Measurements from ENCODE around the gene NCOA1. TPM values are rescaled to one million over a fixed set of nuclear protein-coding genes. Genes with fewer than 3 reads are reported as not detected.
"Not testable (repeated sequence)": the region's sequence is repeated elsewhere in the genome, so short reads cannot be mapped to it uniquely, and the experiment has no call there.

The NCOA1 gene
- total and polyA plus RNA-seq, 7 experiments from 2014 or later: 13.2 to 72.8 (median 43.0) TPM

- no peak overlapping the region for H3K27ac Mint-ChIP-seq
- Histone ChIP-seq H3K27me3 (ENCODE audit: control insufficient read depth in 2 of 2, insufficient read depth in 2 of 2, low read length in 2 of 2) (no peaks in the 10 kb centered on the region), H3K9me3 (ENCODE audit: control insufficient read depth in 2 of 3, low read length in 3 of 3) (no peaks in the 10 kb centered on the region), H3K27ac (ENCODE audit: low read depth, low read length) (no peak overlapping the region), H3K4me3 (ENCODE audit: low read length) (no peak overlapping the region), H3K4me1 (ENCODE audit: control insufficient read depth in 2 of 2, insufficient read depth in 2 of 2, low read length in 2 of 2) (peaks cover 0 to 6% of the 10 kb centered on the region in 2 donors), H3K36me3 (ENCODE audit: control insufficient read depth in 2 of 3, insufficient read depth in 3 of 3, low read length in 3 of 3) (no peaks in the 10 kb centered on the region)
- no peak for DNase-seq
- peaks cover 16 to 59% (median 40%) of the 10 kb centered on the region in 7 donors for H3K4me1 Mint-ChIP-seq
- peaks cover 17 to 65% (median 58%) of the 10 kb centered on the region in 5 donors for H3K36me3 Mint-ChIP-seq
- peak overlapping the region in 3 of 10 donors; percentile 2 to 37 (median 6) for H3K4me3 Mint-ChIP-seq
- intact Hi-C loops (cut with micrococcal nuclease): no loop called here
- no peak for ATAC-seq
- POLR2A ChIA-PET: no interaction called here
- CTCF ChIA-PET: interaction anchor here (0.6 kb wide), 1 partner anchor 84 kb away, joined by 3 read pairs; no protein-coding TSS in a partner anchor
- H3K27me3 Mint-ChIP-seq: no peaks in the 10 kb centered on the region
- peaks cover 5 to 77% (median 29%) of the 10 kb centered on the region in 11 donors for H3K9me3 Mint-ChIP-seq
These were observed 52.2 kb downstream of the NCOA1 start for GRCh38 chr2:24543252-24543651.

- H3K4me1 Mint-ChIP-seq: peaks cover 16 to 52% (median 32%) of the 10 kb centered on the region in 7 donors
- Histone ChIP-seq H3K9me3 (ENCODE audit: control insufficient read depth in 2 of 3, low read length in 3 of 3) (no peaks in the 10 kb centered on the region), H3K27ac (ENCODE audit: low read depth, low read length) (no peak overlapping the region), H3K27me3 (ENCODE audit: control insufficient read depth in 2 of 2, insufficient read depth in 2 of 2, low read length in 2 of 2) (no peaks in the 10 kb centered on the region), H3K4me1 (ENCODE audit: control insufficient read depth in 2 of 2, insufficient read depth in 2 of 2, low read length in 2 of 2) (peaks cover 0 to 6% of the 10 kb centered on the region in 2 donors), H3K4me3 (ENCODE audit: low read length) (no peak overlapping the region), H3K36me3 (ENCODE audit: control insufficient read depth in 2 of 3, insufficient read depth in 3 of 3, low read length in 3 of 3) (no peaks in the 10 kb centered on the region)
- H3K9me3 Mint-ChIP-seq: peaks cover 5 to 84% (median 29%) of the 10 kb centered on the region in 11 donors
- CTCF ChIA-PET: no interaction called here
- ATAC-seq (no peak), DNase-seq (no peak)
- H3K27me3 Mint-ChIP-seq: no peaks in the 10 kb centered on the region
- peaks cover 17 to 70% (median 64%) of the 10 kb centered on the region in 5 donors for H3K36me3 Mint-ChIP-seq
- intact Hi-C loops (cut with micrococcal nuclease): no loop called here
- peak overlapping the region in 1 of 9 donors; percentile 10 for H3K27ac Mint-ChIP-seq
- H3K4me3 Mint-ChIP-seq: peak overlapping the region in 1 of 10 donors; percentile 6
- POLR2A ChIA-PET: no interaction called here
These were observed 53.5 kb downstream of the NCOA1 start for GRCh38 chr2:24544456-24545115.

DNA sequence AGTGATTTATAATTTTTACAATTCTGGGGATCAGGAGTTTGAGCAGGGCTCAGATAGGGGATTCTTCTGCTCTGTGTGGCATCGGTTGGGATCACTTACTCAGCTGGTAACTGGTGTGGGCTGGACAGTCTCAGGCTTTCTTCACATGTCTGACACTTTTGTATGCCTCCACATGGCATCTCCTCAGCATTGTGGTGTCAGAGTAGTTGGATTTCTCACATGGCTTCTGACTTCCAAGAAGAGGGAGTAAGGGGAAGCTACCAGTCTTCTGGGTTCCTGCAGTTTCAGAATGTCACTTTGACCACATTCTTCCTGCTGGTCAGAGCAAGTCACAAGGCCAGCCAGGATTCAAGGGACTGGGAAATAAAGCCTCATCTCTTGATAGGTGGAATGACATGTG is 55.6 kb downstream of the NCOA1 start:
- H3K4me1 ChIP-seq (ENCODE audit: control insufficient read depth in 2 of 2, insufficient read depth in 2 of 2, low read length in 2 of 2): peaks cover 0 to 6% of the 10 kb centered on the region in 2 donors
- peaks cover 12 to 73% (median 26%) of the 10 kb centered on the region in 11 donors for H3K9me3 Mint-ChIP-seq
- peak overlapping the region in 1 of 9 donors; percentile 52 for H3K27ac Mint-ChIP-seq
- H3K27ac ChIP-seq (ENCODE audit: low read depth, low read length): no peak overlapping the region
- no peak for DNase-seq
- peaks cover 17 to 58% (median 43%) of the 10 kb centered on the region in 7 donors for H3K4me1 Mint-ChIP-seq
- peaks cover 0 to 5% (median 0%) of the 10 kb centered on the region in 3 experiments for H3K9me3 ChIP-seq (ENCODE audit: control insufficient read depth in 2 of 3, low read length in 3 of 3)
- peaks cover 18 to 63% (median 53%) of the 10 kb centered on the region in 5 donors for H3K36me3 Mint-ChIP-seq
- H3K27me3 Mint-ChIP-seq: no peaks in the 10 kb centered on the region
- H3K36me3 ChIP-seq (ENCODE audit: control insufficient read depth in 2 of 3, insufficient read depth in 3 of 3, low read length in 3 of 3): no peaks in the 10 kb centered on the region
- intact Hi-C loops (cut with micrococcal nuclease): no loop called here
- POLR2A ChIA-PET: no interaction called here
- ATAC-seq: no peak
- H3K4me3 ChIP-seq (ENCODE audit: low read length): no peak overlapping the region
- CTCF ChIA-PET: no interaction called here
- H3K4me3 Mint-ChIP-seq: no peak overlapping the region
- no peaks in the 10 kb centered on the region for H3K27me3 ChIP-seq (ENCODE audit: control insufficient read depth in 2 of 2, insufficient read depth in 2 of 2, low read length in 2 of 2)

DNA sequence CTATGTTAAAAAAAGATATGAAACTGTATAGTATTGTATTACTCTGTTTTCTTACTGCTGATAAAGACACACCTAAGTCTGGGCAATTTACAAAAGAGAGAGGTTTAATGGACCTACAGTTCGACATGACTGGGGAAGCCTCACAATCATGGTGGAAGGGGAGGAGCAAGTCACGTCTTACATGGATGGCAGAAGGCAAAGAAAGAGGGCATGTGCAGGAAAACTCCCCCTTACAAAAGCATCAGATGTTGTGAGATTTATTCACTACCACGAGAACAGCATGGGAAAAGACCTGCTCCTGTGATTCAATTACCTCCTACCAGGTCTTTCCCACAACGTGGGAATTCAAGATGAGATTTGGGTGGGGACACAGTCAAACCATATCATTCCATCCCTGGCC is 57.0 kb downstream of the NCOA1 start:
- CTCF ChIA-PET: interaction anchor here (0.6 kb wide), 1 partner anchor 29 kb away, joined by 6 read pairs; no protein-coding TSS in a partner anchor

GRCh38 chr2:24550301-24550700 is 59.2 kb downstream of the NCOA1 start:
- H3K27me3 ChIP-seq (ENCODE audit: control insufficient read depth in 2 of 2, insufficient read depth in 2 of 2, low read length in 2 of 2); ATAC-seq; H3K9me3 ChIP-seq (ENCODE audit: control insufficient read depth in 2 of 3, low read length in 3 of 3); H3K27me3 Mint-ChIP-seq; intact Hi-C loops (cut with micrococcal nuclease); H3K4me3 ChIP-seq (ENCODE audit: low read length); H3K4me1 ChIP-seq (ENCODE audit: control insufficient read depth in 2 of 2, insufficient read depth in 2 of 2, low read length in 2 of 2); CTCF ChIA-PET; H3K36me3 ChIP-seq (ENCODE audit: control insufficient read depth in 2 of 3, insufficient read depth in 3 of 3, low read length in 3 of 3); DNase-seq; H3K27ac ChIP-seq (ENCODE audit: low read depth, low read length): not testable (repeated sequence)
- Mint-ChIP-seq H3K36me3 (peaks cover 14 to 54% (median 47%) of the 10 kb centered on the region in 5 donors), H3K4me3 (peak overlapping the region in 2 of 10 donors; percentile 10 to 30), H3K4me1 (peaks cover 4 to 42% (median 30%) of the 10 kb centered on the region in 7 donors), H3K9me3 (peaks cover 6 to 49% (median 15%) of the 10 kb centered on the region in 11 donors), H3K27ac (peak overlapping the region in 2 of 9 donors; percentile 1 to 21)
- POLR2A ChIA-PET: interaction anchor here (0.7 kb wide), 1 partner anchor 498 kb away, joined by 3 read pairs; no protein-coding TSS in a partner anchor

More for the DNA sequence above, 57.0 kb downstream of the NCOA1 start:
- Histone ChIP-seq H3K4me3 (ENCODE audit: low read length) (no peak overlapping the region), H3K36me3 (ENCODE audit: control insufficient read depth in 2 of 3, insufficient read depth in 3 of 3, low read length in 3 of 3) (no peaks in the 10 kb centered on the region), H3K27ac (ENCODE audit: low read depth, low read length) (no peak overlapping the region), H3K9me3 (ENCODE audit: control insufficient read depth in 2 of 3, low read length in 3 of 3) (peaks cover 0 to 5% (median 0%) of the 10 kb centered on the region in 3 experiments), H3K27me3 (ENCODE audit: control insufficient read depth in 2 of 2, insufficient read depth in 2 of 2, low read length in 2 of 2) (no peaks in the 10 kb centered on the region), H3K4me1 (ENCODE audit: control insufficient read depth in 2 of 2, insufficient read depth in 2 of 2, low read length in 2 of 2) (peaks cover 0 to 6% of the 10 kb centered on the region in 2 donors)
- Mint-ChIP-seq H3K27ac (no peak overlapping the region), H3K27me3 (no peaks in the 10 kb centered on the region), H3K9me3 (peaks cover 12 to 62% (median 21%) of the 10 kb centered on the region in 11 donors), H3K4me3 (peak overlapping the region in 4 of 10 donors; percentile 0 to 21 (median 6)), H3K4me1 (peaks cover 19 to 60% (median 46%) of the 10 kb centered on the region in 7 donors), H3K36me3 (peaks cover 18 to 57% (median 41%) of the 10 kb centered on the region in 5 donors)
- DNase-seq (no peak), ATAC-seq (no peak)
- POLR2A ChIA-PET: no interaction called here
- intact Hi-C loops (cut with micrococcal nuclease): no loop called here

GRCh38 chr2:24551016-24551415 is 60.0 kb downstream of the NCOA1 start:
- Mint-ChIP-seq H3K4me1 (peaks cover 4 to 49% (median 29%) of the 10 kb centered on the region in 7 donors), H3K36me3 (peaks cover 16 to 61% (median 54%) of the 10 kb centered on the region in 5 donors), H3K9me3 (peaks cover 6 to 54% (median 15%) of the 10 kb centered on the region in 11 donors), H3K27ac (no peak overlapping the region), H3K4me3 (no peak overlapping the region), H3K27me3 (no peaks in the 10 kb centered on the region)
- Histone ChIP-seq H3K9me3 (ENCODE audit: control insufficient read depth in 2 of 3, low read length in 3 of 3) (peaks cover 0 to 5% (median 0%) of the 10 kb centered on the region in 3 experiments), H3K4me3 (ENCODE audit: low read length) (no peak overlapping the region), H3K4me1 (ENCODE audit: control insufficient read depth in 2 of 2, insufficient read depth in 2 of 2, low read length in 2 of 2) (no peaks in the 10 kb centered on the region), H3K27ac (ENCODE audit: low read depth, low read length) (no peak overlapping the region), H3K36me3 (ENCODE audit: control insufficient read depth in 2 of 3, insufficient read depth in 3 of 3, low read length in 3 of 3) (no peaks in the 10 kb centered on the region), H3K27me3 (ENCODE audit: control insufficient read depth in 2 of 2, insufficient read depth in 2 of 2, low read length in 2 of 2) (no peaks in the 10 kb centered on the region)
- ATAC-seq: no peak
- POLR2A ChIA-PET: interaction anchor here (0.7 kb wide), 1 partner anchor 498 kb away, joined by 3 read pairs; no protein-coding TSS in a partner anchor
- intact Hi-C loops (cut with micrococcal nuclease): no loop called here
- DNase-seq: no peak
- CTCF ChIA-PET: no interaction called here

All from naive thymus-derived CD4-positive, alpha-beta T cell (primary cell).